Activated CD4-positive, alpha-beta T cell treated with anti-CD3 and anti-CD28 coated beads, Interleukin-2, Interleukin-6, amounts not matched to agents 100 ng/mL and 50 ng/mL, durations not matched to agents 16 hours and 8 hours (primary cell): Measurements from ENCODE around the gene PDE7B.

Experiments
- DNase-seq: peaks from one replicate; pipeline ENCODE4 v3.0.0-alpha.2; 2020

The PDE7B gene

GRCh38 chr6:136036071-136036380 lies 184.5 kb downstream of the PDE7B start:
- no peak for DNase-seq

- no peak for DNase-seq
Observed at GRCh38 chr6:136036601-136037000, 185.1 kb downstream of the PDE7B start.

GRCh38 chr6:136037242-136037875 lies 185.9 kb downstream of the PDE7B start:
- no peak for DNase-seq

- no peak for DNase-seq
Observed at GRCh38 chr6:136037876-136038460, 186.5 kb downstream of the PDE7B start.

GRCh38 chr6:136038531-136038930 lies 187.0 kb downstream of the PDE7B start:
- no peak for DNase-seq

- no peak for DNase-seq
Observed at GRCh38 chr6:136039185-136039584, 187.7 kb downstream of the PDE7B start.

GRCh38 chr6:136050475-136050874 lies 199.0 kb downstream of the PDE7B start:
- no peak for DNase-seq

GRCh38 chr6:136051140-136051775 lies 199.8 kb downstream of the PDE7B start:
- no peak for DNase-seq

GRCh38 chr6:136052031-136052430 lies 200.5 kb downstream of the PDE7B start:
- DNase-seq: no peak

- DNase-seq: no peak
Observed at GRCh38 chr6:136058852-136059251, 207.4 kb downstream of the PDE7B start.

- DNase-seq: no peak
Observed at GRCh38 chr6:136059308-136059707, 207.8 kb downstream of the PDE7B start.

GRCh38 chr6:136060052-136060451 lies 208.6 kb downstream of the PDE7B start:
- DNase-seq: no peak

- no peak for DNase-seq
Observed at GRCh38 chr6:136060759-136061158, 209.3 kb downstream of the PDE7B start.

- no peak for DNase-seq
Observed at GRCh38 chr6:136061701-136062100, 210.2 kb downstream of the PDE7B start.

GRCh38 chr6:136063096-136063495 lies 211.6 kb downstream of the PDE7B start:
- no peak for DNase-seq

GRCh38 chr6:136066005-136066404 lies 214.5 kb downstream of the PDE7B start:
- no peak for DNase-seq

GRCh38 chr6:136067731-136068341 lies 216.3 kb downstream of the PDE7B start:
- DNase-seq: no peak

GRCh38 chr6:136069119-136069518 lies 217.6 kb downstream of the PDE7B start:
- no peak for DNase-seq

- no peak for DNase-seq
Observed at GRCh38 chr6:136070815-136071214, 219.3 kb downstream of the PDE7B start.

- DNase-seq: no peak
Observed at GRCh38 chr6:136072691-136073090, 221.2 kb downstream of the PDE7B start.

- no peak for DNase-seq
Observed at GRCh38 chr6:136073216-136073615, 221.7 kb downstream of the PDE7B start.

- DNase-seq: no peak
Observed at GRCh38 chr6:136076496-136076895, 225.0 kb downstream of the PDE7B start.

- DNase-seq: no peak
Observed at GRCh38 chr6:136077834-136078576, 226.5 kb downstream of the PDE7B start.
